Sciatic nerve (tissue), 2 donors: ENCODE results near the gene TIMELESS. TPM values are rescaled to one million over a fixed set of nuclear protein-coding genes. Genes with fewer than 3 reads are reported as not detected.
"Not testable (repeated sequence)": the region's sequence is repeated elsewhere in the genome, so short reads cannot be mapped to it uniquely, and the experiment has no call there.

Experiments
- ATAC-seq: fragments of 200-7000 bp; cut with Tn5 transposase; one replicate; pipeline ENCODE4 v1.9.1; 2020; ENCODE audit warnings: mild to moderate bottlenecking, moderate library complexity
- DNase-seq: peaks from one replicate; pipeline ENCODE4 v3.0.0-alpha.2; 2020; ENCODE audit warnings: low spot score
- intact Hi-C: fragments of 100-400 bp; cut with DNase I; formaldehyde crosslinking; loops from one replicate; pipeline ENCODE4 v1.14.2; 2022
- total RNA-seq: library from RNA; stranded (reverse); fragmentation: NEBNext Ultra II Directional; extraction: Animal tissue kit (Norgen Biotek cat#: 25700); gene quantifications from one replicate; pipeline ENCODE4 v1.2.1, GENCODE V29; 2021
- donor health status: DM: no; HTN: no; CAD: no.
- donor health status: DM: no; HTN: no; CAD: no.

The TIMELESS gene
- total RNA-seq, 1 donor from 2014 or later = 4.4 TPM

DNA sequence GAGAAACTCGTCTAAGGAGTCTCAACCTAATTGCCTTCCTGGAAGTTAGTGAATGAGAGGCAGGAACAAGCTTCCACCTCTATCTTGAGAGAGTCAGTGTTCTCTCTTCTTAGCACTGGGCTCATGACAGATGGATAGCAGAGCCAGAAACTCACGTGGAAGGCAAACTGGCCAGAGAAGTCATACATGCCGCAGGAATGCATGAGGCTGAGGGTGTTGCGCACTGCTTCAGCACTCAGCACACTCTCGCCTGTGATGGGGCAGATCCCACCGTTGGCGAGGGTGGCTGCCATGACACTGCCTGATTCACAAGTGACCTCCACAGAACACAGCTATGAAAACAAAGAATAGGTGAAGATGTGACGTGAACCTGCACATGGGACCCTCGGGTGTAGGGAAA, 25.2 kb upstream of the TIMELESS start:
- intact Hi-C loops = no loop called here
- no peak for ATAC-seq
- DNase-seq = no peak

DNA sequence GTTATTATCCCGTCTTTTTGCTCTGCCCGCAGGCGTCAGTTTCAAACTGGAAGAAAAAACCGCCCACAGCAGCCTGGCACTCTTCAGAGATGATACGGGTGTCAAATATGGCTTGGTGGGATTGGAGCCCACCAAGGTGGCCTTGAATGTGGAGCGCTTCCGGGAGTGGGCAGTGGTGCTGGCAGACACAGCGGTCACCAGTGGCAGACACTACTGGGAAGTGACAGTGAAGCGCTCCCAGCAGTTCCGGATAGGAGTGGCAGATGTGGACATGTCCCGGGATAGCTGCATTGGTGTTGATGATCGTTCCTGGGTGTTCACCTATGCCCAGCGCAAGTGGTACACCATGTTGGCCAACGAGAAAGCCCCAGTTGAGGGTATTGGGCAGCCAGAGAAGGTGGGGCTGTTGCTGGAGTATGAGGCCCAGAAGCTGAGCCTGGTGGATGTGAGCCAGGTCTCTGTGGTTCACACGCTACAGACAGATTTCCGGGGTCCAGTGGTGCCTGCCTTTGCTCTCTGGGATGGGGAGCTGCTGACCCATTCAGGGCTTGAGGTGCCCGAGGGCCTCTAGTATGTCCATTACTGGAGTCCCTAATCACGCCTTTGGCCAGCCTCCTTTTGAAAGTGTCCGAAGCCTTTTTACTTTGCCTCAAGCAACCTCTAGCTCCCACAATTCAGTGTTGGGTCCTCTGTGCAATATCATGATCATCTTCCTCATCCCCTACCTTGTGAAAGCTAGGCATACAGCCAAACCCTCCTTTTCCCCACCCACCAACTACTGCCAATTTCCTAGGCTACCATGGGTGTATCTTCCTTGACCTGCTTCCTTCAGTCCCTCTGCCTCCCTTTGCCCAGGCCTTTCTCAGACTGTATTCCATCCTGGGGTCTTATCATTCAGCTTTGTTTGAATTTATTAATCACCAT, 20.0 kb upstream of the TIMELESS start:
- peak; percentile 18 for ATAC-seq
- no peak for DNase-seq
- intact Hi-C loops = loop anchor here (10.0 kb wide), 1 partner anchor 274 kb away; no protein-coding TSS in a partner anchor

DNA sequence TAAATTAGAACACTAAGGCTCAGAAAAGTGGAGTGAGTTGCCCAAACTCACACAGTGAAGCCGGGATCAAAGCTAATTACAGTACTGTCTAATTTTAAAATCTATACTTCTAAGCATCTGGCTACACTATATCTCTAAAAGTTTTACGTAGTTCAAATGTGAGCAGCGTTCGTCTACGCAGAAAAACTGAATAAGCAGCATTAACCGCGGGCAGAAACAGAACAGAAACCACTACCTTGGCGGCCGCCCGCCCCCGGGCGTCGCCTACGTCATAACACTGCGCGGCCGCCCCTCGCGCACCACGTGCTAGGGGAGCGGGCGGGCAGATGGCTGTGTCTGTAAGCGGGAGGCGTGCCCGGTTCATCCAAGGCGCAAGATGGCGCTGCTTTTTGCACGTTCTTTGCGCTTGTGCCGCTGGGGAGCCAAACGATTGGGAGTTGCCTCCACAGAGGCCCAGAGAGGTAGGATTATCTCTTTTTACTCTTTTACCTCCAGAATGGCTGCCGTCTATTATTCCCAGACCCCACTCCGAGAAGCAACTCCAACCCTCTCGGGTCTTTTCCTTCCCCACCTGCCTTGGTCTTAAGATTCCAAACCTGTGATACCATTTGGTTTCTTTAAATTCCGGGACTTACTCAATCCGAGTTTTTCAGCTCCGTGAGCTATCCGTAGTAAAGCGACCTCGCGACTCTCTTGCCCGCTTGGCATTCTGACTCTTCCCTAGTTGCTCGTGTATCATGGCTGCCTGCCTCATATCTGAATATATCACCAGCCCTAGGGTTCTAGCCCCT, 19.2 kb upstream of the TIMELESS start, which contains the start of gene SPRYD4:
TSS of gene SPRYD4 (plus strand) at position 363 of the 791 bp plus-strand sequence. CDS start at position 377, 14 bp downstream.
- intact Hi-C loops = loop anchor here (10.0 kb wide), 1 partner anchor 274 kb away; no protein-coding TSS in a partner anchor
- ATAC-seq (peak; percentile 99), DNase-seq (peak; percentile 95)

DNA sequence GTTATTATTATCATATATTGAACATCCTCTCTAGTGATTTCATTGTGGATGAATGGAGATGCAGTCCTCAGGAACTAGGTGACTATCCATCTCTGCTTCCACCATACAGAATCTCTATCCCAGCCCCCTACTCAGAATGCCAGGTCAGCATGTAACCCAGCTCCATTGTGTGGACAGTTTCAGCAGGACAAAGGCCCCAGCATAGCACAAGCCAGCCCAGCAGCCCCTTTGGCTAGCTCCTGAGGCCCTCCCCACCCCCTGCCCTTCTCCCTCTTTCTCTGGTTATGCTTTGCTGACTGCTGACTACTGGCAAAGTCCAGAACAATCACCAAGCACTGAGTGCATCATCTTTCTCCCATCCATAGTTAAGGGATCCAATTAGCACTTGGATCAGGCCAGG, 13.3 kb upstream of the TIMELESS start:
- intact Hi-C loops = loop anchor here (10.0 kb wide), 1 partner anchor 268 kb away; no protein-coding TSS in a partner anchor
- ATAC-seq (no peak), DNase-seq (no peak)

DNA sequence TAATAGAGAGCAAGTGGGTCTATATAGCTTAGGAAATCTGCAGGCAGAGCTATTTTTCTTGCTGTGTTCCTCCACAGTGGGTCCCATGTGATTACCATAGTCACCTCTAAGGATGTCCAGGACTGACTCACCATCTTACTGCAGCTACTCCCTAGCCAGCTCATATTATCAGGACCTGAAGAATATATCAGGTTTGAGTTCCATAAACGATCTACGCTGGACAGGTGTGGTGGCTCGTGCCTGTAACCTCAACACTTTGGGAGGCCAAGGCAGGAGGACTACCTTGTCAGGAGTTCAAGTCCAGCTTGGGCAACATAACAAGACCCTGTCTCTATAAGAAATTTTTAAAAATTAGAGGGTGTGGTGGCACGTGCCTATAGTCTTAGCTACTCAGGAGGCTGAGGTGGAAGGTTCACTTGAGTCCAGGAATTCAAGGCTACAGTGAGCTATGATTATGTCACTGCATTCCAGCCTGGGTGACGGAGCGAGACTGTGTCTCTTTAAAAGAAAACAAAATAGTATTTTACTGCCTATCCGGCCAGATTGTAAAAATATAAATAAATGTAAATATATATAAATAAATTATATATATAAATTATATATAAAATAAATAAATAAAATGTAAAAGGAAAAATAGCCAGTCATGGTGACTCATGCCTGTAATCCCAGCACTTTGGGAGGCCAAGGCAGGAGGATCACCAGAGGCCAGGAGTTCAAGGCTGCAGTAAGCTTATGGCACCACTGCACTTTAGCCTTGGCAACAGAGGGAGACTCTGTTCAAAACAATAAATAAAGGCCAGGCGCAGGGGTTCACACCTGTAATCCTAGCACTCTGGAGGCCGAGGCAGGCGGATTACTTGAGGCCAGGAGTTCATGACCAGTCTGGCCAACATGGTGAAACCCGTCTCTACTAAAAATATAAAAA, 12.3 kb upstream of the TIMELESS start:
- ATAC-seq (no peak), DNase-seq (no peak)
- intact Hi-C loops = loop anchor here (10.0 kb wide), 1 partner anchor 267 kb away; no protein-coding TSS in a partner anchor

DNA sequence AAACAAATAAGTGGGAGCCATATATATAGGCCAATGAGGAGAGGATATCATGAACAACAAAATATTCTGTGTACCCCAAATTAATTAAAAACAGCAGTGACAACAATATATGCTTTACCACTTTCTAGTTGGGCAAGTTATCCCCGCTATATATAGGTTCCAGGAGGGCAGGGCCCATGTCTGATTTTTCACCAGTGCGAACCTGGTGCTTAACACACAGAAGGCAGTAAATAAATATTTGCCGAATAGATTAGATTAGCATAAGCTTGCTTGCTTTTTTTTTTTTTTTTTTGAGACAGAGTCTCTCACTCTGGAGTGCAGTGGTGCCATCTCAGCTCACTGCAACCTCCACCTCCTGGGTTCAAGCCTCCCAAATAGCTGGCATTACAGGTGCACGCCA, 8.6 kb upstream of the TIMELESS start:
- no peak for ATAC-seq

DNA sequence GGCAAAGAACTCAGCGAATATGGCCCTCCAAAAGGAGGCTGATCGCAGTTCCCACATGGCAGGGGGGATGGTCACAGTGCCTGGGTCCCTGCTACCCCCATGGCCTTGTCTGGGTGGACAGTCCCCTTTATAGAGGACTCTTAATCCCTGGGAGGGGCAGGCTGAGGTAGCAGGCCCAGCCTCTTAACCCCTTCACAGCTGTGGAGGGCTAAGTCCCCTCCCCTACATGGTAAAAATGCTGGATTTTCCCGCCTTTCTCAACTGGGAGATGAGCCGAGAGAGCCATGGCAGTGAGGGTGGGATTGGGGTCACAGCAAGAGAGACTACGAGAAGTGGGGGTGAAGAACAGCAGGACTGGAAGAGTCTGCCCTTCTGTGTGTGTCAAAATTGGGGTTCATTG, 5.3 kb upstream of the TIMELESS start, which contains the start of gene MIP:
TSS of gene MIP (minus strand) at position 101 of the 400 bp plus-strand sequence. CDS start at position 57, 44 bp downstream.
- DNase-seq (no peak), ATAC-seq (no peak)
- intact Hi-C loops = loop anchor here (10.0 kb wide), 1 partner anchor 100 kb away; no protein-coding TSS in a partner anchor

More for the DNA sequence above, 8.6 kb upstream of the TIMELESS start:
- DNase-seq = no peak
- intact Hi-C loops = loop anchor here (10.0 kb wide), 1 partner anchor 103 kb away; no protein-coding TSS in a partner anchor

DNA sequence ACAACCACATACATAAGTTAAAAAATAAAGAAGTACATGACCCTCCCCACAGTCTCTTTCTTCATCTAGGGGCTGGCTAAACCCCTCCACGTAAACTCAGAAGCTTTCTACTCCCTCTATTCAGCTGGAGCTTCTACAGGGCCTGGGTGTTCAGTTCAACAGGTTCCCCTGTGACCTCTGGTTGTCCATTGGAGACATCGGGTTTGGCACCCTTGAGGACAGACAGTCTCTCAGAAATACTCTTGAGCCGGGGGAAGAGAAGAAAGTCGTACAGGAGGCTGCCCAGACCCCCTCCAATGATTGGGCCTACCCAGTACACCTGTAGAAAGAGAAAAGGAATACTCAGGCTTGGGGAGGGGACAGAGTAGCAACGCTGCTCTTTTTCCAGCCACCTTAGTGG, 1.9 kb upstream of the TIMELESS start:
- intact Hi-C loops = loop anchor here (10.0 kb wide), 1 partner anchor 96 kb away; no protein-coding TSS in a partner anchor
- DNase-seq (no peak), ATAC-seq (no peak)

DNA sequence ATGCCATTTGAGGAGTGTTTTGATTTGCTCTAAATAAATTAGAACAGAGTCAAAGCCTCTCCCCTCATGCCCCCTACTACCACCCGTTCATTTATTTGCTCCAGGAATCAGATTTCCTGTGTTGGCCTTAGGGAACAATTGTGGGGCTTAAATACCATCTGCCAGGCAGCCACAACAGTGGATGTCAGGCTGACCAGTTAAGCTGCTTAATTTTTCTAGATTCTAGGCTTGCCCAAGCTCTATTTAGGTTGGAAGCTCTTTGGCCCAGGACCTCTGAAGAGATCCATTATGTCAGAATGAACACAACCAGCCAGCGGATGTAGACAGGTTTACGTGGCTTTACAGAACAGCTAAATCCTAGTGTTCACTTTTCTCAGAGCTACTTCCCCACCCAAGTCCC, 1.0 kb upstream of the TIMELESS start:
- intact Hi-C loops = loop anchor here (10.0 kb wide), 1 partner anchor 95 kb away; no protein-coding TSS in a partner anchor
- ATAC-seq (no peak), DNase-seq (no peak)

DNA sequence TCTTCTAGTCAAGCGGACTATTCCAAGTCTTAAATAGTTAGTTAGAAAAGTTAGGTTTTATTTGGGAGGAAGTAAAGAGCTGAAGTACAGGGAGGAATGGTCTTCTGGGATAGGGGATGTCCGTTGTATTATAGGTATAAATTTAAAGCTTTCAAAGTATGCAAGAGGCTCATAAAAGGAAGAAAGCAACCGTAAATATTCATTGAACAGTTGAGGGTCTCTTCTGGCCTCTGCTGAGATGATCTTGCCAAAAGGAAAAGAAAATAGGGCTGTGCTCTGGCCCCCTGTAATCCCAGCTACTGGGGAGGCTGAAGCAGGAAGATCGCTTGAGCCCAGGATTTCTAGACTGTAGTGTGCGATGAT, 377 bp upstream of the TIMELESS start:
- intact Hi-C loops = no loop called here
- ATAC-seq (no peak), DNase-seq (no peak)

DNA sequence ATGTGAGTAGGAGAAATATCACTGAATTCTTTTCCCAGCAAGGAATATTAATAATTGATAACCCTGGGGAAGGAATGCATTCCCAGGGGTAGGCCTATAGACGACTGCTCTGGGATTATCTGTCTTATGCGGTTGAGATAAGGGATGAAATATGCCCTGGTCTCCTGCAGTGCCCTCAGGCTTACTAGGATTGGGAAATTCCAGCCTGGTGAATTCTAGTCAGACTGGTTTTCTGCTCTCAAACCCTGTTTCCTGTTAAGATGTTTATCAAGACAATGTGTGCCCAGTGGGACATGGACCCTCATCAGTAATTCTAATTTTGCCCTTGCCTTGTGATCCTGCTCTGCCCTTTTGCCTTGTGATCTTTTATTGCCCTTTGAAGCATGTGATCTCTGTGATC, 6.0 kb downstream of the TIMELESS start:
- intact Hi-C loops, DNase-seq: not testable (repeated sequence)

DNA sequence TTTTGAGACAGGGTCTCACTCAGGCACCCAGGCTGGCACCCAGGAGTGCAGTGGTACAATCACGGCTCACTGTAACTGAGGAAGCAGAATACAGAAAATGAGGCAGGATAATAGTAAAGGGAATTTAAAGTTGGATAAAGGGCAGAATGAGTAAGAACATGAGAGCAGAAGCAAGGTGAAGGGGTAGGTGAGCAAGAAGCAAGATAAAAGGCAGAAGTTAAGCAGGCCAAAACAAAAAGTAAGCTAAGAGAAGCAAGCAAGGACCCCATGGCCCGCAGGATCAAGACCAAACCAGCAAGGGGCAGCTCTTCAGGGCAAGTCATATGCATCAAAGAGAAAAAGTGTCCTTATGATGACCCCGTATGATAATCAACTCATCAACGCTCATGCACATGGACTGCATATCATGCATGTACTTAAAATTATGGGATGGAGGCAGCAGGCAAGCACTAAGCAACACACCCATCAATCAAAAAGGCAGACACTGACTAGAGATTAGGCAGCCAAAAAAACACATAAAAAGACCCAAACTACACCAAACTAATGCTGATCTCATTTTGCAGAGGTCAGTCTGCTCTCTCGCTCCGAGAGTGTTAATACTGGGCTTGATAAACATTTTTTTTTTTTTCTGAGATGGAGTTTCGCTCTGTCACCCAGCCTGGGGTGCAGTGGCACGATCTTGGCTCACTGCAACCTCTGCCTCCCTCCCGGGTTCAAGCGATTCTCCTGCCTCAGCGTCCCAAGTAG, 11.6 kb downstream of the TIMELESS start:
- ATAC-seq = no peak
- no peak for DNase-seq
- intact Hi-C loops = no loop called here

More for the DNA sequence above, 6.0 kb downstream of the TIMELESS start:
- not testable (repeated sequence) for ATAC-seq

DNA sequence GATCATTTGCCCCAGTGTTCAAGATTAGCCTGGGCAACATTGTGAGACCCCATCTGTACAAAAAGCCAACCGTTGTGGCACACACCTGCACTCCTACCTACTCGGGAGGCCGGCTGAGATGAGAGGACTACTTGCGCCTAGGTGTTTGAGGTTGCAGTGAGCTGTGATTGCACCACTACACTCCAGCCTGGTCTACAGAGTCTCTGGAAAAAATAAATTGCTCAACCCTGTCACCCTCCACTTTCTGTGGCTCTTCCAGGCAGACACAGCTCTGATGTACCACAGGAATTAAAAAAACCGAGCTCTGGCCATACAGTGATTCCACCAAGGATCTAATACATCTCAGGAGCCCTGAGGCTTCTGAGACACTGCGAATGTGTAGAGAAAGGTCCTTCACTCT, 14.4 kb downstream of the TIMELESS start:
- intact Hi-C loops = no loop called here
- DNase-seq (no peak), ATAC-seq (no peak)

DNA sequence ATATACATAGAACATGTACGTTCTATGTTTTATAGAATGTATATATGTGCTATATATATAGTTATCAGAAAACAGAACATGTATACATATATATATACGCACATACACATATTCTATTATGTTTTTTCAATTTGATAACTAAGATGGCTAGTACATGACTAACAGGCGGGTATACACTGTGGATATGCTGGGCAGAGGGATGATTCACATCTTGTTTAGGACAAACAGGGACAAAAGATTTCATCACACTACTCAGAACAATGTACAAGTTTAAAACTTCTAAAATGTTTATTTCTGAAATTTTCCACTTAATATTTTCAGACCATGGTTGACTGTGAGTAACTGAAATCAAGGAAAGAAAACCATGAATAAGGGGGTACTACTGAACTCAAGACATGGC, 17.4 kb downstream of the TIMELESS start:
- ATAC-seq = no peak
- intact Hi-C loops = no loop called here
- no peak for DNase-seq

DNA sequence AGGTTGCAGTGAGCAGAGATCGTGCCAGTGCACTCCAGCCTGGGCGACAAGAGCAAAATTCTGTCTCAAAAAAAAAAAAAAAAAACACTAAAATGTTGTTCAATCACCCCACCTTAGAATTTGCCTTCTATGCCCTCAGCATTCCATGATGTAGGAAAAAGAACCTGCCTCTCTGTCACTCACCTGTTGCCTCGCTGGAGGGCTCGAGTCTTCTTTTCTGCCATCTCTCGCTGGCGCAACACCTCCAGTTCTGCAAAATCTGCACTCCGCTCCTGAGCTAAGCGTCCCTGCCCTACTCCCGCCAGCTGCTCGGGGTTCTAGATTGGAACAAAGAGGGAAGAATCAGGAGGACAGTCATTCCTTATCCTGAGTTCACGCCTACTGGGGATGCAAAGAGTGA, 17.9 kb downstream of the TIMELESS start:
- intact Hi-C loops = no loop called here
- no peak for DNase-seq

DNA sequence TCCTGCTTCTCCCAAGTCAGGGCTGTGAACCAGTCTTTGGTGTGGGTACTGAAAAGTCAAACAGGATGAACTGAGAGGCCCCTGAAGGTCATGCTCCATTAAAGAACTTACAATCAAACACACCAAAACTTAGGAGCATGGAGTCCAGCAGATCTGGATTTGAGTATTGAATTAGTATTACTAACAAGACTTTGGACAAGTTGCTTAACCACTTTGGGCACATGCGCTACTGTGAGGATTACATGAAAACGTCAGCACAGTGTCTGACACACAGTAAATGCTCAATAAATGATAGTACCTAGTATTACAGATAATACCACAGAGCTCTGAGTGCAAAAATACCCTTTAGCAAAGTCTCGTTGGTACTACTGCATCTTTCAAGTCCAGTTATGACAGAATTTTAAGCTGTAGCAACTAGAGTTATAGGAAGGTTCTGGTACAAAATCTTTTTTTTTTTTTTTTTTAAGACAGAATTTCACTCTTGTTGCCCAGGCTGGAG, 23.2 kb downstream of the TIMELESS start:
- intact Hi-C loops = no loop called here
- DNase-seq (no peak), ATAC-seq (no peak)

More for the DNA sequence above, 17.9 kb downstream of the TIMELESS start:
- ATAC-seq = no peak

DNA sequence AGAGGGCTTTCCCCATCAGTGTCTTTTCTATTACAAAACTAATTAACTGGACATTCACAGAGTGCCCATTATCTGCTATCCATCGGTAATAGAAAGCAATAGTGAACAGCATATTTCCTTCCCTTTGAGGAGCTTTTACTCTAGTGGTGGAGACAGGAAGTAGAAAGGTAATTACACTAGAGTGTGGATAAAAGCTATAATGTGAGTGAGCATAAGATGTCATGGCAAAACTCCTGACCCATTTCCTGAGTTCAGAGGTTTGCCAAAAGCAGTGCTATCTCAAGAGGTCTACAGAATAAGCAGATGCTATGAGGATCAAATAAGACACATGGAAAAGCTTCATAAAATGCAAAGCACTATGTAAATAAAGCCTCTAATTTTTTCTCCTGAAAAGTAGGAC, 24.0 kb downstream of the TIMELESS start:
- DNase-seq (no peak), ATAC-seq (no peak)
- intact Hi-C loops = no loop called here
